PC-9 (cell line): ENCODE data around the gene RFPL4A.

Source experiments
- EZH2 ChIP-seq: fragments of 200-600 bp; sonication (generic); IDR thresholded peaks from 2 replicates; pipeline ENCODE4 v1.8.0; 2017; ENCODE audit warnings: antibody characterized with exemption, low read depth
- TF ChIP-seq, protein P1 (sequence below): fragments of 200-600 bp; sonication (generic); conservative IDR thresholded peaks from 2 replicates; pipeline ENCODE4 v1.6.1; 2017; ENCODE audit warnings: mixed run types, antibody characterized with exemption, mild to moderate bottlenecking, moderate library complexity

DNA sequence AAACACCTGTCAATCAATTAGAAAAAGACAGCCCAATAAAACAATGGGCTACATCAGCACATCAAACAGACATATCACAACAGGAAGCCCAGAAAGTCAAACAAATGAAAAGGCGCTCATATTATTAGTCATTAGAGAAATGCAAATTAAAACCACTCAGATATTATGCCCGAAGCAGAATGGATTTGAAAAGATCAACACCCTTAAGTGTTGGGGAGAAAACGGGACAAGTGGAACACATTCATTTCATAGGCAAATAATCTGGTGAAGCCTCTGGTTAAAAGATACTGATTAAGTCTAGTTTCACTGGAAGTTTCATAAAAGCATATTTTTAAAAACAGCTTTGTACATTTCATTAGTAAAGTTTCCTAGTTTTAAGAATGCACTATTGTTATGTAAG is 38.1 kb upstream of the RFPL4A start:
- TF ChIP-seq, protein P1, sequence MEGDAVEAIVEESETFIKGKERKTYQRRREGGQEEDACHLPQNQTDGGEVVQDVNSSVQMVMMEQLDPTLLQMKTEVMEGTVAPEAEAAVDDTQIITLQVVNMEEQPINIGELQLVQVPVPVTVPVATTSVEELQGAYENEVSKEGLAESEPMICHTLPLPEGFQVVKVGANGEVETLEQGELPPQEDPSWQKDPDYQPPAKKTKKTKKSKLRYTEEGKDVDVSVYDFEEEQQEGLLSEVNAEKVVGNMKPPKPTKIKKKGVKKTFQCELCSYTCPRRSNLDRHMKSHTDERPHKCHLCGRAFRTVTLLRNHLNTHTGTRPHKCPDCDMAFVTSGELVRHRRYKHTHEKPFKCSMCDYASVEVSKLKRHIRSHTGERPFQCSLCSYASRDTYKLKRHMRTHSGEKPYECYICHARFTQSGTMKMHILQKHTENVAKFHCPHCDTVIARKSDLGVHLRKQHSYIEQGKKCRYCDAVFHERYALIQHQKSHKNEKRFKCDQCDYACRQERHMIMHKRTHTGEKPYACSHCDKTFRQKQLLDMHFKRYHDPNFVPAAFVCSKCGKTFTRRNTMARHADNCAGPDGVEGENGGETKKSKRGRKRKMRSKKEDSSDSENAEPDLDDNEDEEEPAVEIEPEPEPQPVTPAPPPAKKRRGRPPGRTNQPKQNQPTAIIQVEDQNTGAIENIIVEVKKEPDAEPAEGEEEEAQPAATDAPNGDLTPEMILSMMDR = no peak
- no peak for TF ChIP-seq EZH2
